GM12892 (cell line): ENCODE data around the gene TYK2.

Source experiments
- POLR2A ChIP-seq: IDR thresholded peaks from 2 replicates; pipeline ENCODE4 v1.6.1; 2011; ENCODE audit warnings: low read depth, low read length, control low read depth
- POLR2AphosphoS5 ChIP-seq: IDR thresholded peaks from 2 replicates; pipeline ENCODE4 v1.6.1; 2011; ENCODE audit warnings: low read depth, low read length, control low read depth
- TAF1 ChIP-seq: IDR thresholded peaks from 2 replicates; pipeline ENCODE4 v1.6.1; 2011; ENCODE audit warnings: low read depth, mild to moderate bottlenecking, control low read depth, low read length, borderline replicate concordance

- TF ChIP-seq POLR2A (peak; percentile 40; the same call in 1 of the 2 replicates), POLR2AphosphoS5 (no peak), TAF1 (no peak)
Measured at GRCh38 chr19:10320602-10321416, 59.6 kb downstream of the TYK2 start.
